GM23338 (cell line): Measurements from ENCODE around the gene SIGLEC7. TPM values are rescaled to one million over a fixed set of nuclear protein-coding genes. Genes with fewer than 3 reads are reported as not detected.

ENCODE experiments used
- ATAC-seq: fragments of 200-7000 bp; cut with Tn5 transposase; 3 replicates; pipeline ENCODE4 v1.9.1; 2020
- DNase-seq: peaks from one replicate; pipeline ENCODE4 v3.0.0-alpha.2; 2015; ENCODE audit warnings: low spot score
- H2AFZ ChIP-seq: fragments of 200-600 bp; sonication (generic); 2 replicates; pipeline ENCODE4 v1.8.0; 2016; ENCODE audit warnings: antibody characterized with exemption, mild to moderate bottlenecking, moderate library complexity
- H3F3A ChIP-seq: fragments of 200-600 bp; sonication (generic); replicated peaks from 2 replicates; pipeline ENCODE4 v1.8.0; 2017; ENCODE audit warnings: antibody characterized with exemption, mixed run types, low read depth
- H3K27ac ChIP-seq: fragments of 200-600 bp; sonication (generic); 2 replicates; pipeline ENCODE4 v1.6.1; 2016; ENCODE audit warnings: low read depth
- H3K27me3 ChIP-seq: fragments of 200-600 bp; sonication (generic); 2 replicates; pipeline ENCODE4 v1.8.0; 2016; ENCODE audit warnings: mild to moderate bottlenecking, mixed run types, moderate library complexity; ENCODE audit not compliant: insufficient read depth
- H3K36me3 ChIP-seq: fragments of 200-600 bp; sonication (generic); 2 replicates; pipeline ENCODE4 v1.8.0; 2016; ENCODE audit warnings: mild to moderate bottlenecking; ENCODE audit not compliant: insufficient read depth
- H3K4me1 ChIP-seq: fragments of 200-600 bp; sonication (generic); 2 replicates; pipeline ENCODE4 v1.8.0; 2016; ENCODE audit warnings: mild to moderate bottlenecking, moderate library complexity; ENCODE audit not compliant: insufficient read depth
- H3K4me2 ChIP-seq: fragments of 200-600 bp; sonication (generic); 2 replicates; pipeline ENCODE4 v1.7.1; 2017; ENCODE audit warnings: mixed run types
- H3K4me3 ChIP-seq: fragments of 200-600 bp; sonication (generic); 2 replicates; pipeline ENCODE4 v1.6.1; 2016; ENCODE audit warnings: mixed run types
- H3K79me2 ChIP-seq: fragments of 200-600 bp; sonication (generic); replicated peaks from 2 replicates; pipeline ENCODE4 v1.8.0; 2017; ENCODE audit warnings: mild to moderate bottlenecking; ENCODE audit not compliant: insufficient read depth
- H3K9me2 ChIP-seq: fragments of 200-600 bp; sonication (generic); 2 replicates; pipeline ENCODE4 v1.8.0; 2017; ENCODE audit not compliant: insufficient read depth
- H4K20me1 ChIP-seq: fragments of 200-600 bp; sonication (generic); replicated peaks from 2 replicates; pipeline ENCODE4 v1.8.0; 2017; ENCODE audit warnings: mild to moderate bottlenecking; ENCODE audit not compliant: insufficient read depth
- H3K27ac Mint-ChIP-seq: 2 replicates; pipeline ENCODE4 v1.8.0; 2020; ENCODE audit warnings: inconsistent platforms, mild to moderate bottlenecking, moderate library complexity, mixed read lengths
- H3K27me3 Mint-ChIP-seq: 3 replicates; pipeline ENCODE4 v1.8.0; 2022; ENCODE audit warnings: low read depth, mild to moderate bottlenecking, moderate library complexity, mixed read lengths, inconsistent platforms; ENCODE audit not compliant: insufficient read depth, poor library complexity
- H3K36me3 Mint-ChIP-seq: 3 replicates; pipeline ENCODE4 v1.8.0; 2021; ENCODE audit warnings: low read depth, mild to moderate bottlenecking, inconsistent platforms, moderate library complexity, mixed read lengths
- H3K4me1 Mint-ChIP-seq: 3 replicates; pipeline ENCODE4 v1.8.0; 2020; ENCODE audit warnings: mild to moderate bottlenecking, inconsistent platforms, mixed read lengths
- H3K4me3 Mint-ChIP-seq: 3 replicates; pipeline ENCODE4 v1.8.0; 2021; ENCODE audit warnings: moderate library complexity, mild to moderate bottlenecking, inconsistent platforms, mixed read lengths
- H3K9me3 Mint-ChIP-seq: 3 replicates; pipeline ENCODE4 v1.8.0; 2020; ENCODE audit warnings: moderate library complexity, mild to moderate bottlenecking, inconsistent platforms, mixed read lengths
- CREB1 ChIP-seq: fragments of 250-450 bp; sonication (Bioruptor Pico); IDR thresholded peaks from 2 replicates; pipeline ENCODE4 v1.5.0; 2020; ENCODE audit warnings: low read depth, mild to moderate bottlenecking, moderate library complexity
- POLR2AphosphoS5 ChIP-seq: IDR thresholded peaks from 2 replicates; pipeline ENCODE4 v1.6.1; 2016; ENCODE audit warnings: antibody characterized with exemption, low read depth
- REST ChIP-seq: IDR thresholded peaks from one replicate; pipeline ENCODE4 v1.6.1; 2018; ENCODE audit warnings: antibody characterized with exemption; ENCODE audit not compliant: unreplicated experiment
- ZNF331 ChIP-seq: fragments of 250-450 bp; sonication (Bioruptor Pico); IDR thresholded peaks from 2 replicates; pipeline ENCODE4 v1.5.0; 2020; ENCODE audit warnings: low read depth, mild to moderate bottlenecking, moderate library complexity
- polyA plus RNA-seq: library from polyadenylated mRNA; unstranded; fragments of >200 nt; fragmentation: Nextera tagmentation; extraction: Ambion mirVana; gene quantifications from 2 replicates; pipeline ENCODE4 v1.2.1, GENCODE V29; 2016
- total RNA-seq: library from RNA; depleted of rRNA; stranded (reverse); fragments of >200 nt; shearing (Covaris generic); gene quantifications from 2 replicates; pipeline ENCODE4 v1.2.3, GENCODE V29; 2014
- TF ChIP-seq, protein P1 (sequence below): IDR thresholded peaks from 2 replicates; pipeline ENCODE4 v1.6.1; 2016; ENCODE audit warnings: antibody characterized with exemption
- TF ChIP-seq, protein P2 (sequence below): fragments of 250-450 bp; sonication (Bioruptor Pico); IDR thresholded peaks from 2 replicates; pipeline ENCODE4 v1.5.0; 2020; ENCODE audit warnings: mild to moderate bottlenecking, moderate library complexity

The SIGLEC7 gene
- total and polyA plus RNA-seq, 2 experiments from 2014 or later: not detected

- H3K4me1 ChIP-seq: peaks cover 8% of the 10 kb centered on the region; the same call in 1 of the 2 replicates
- H3K79me2 ChIP-seq: peaks cover 8% of the 10 kb centered on the region
- no peaks in the 10 kb centered on the region for H3K9me2 ChIP-seq
- H2AFZ ChIP-seq: peak within 1 kb of the TSS; percentile 88
- Mint-ChIP-seq H3K4me3 (peak within 1 kb of the TSS; percentile 98), H3K9me3 (no peaks in the 10 kb centered on the region; the same call in 2 of the 3 replicates), H3K36me3 (peaks cover 9% of the 10 kb centered on the region; the same call in 2 of the 3 replicates), H3K27me3 (peaks cover 13% of the 10 kb centered on the region), H3K4me1 (peaks cover 5% of the 10 kb centered on the region), H3K27ac (peak within 1 kb of the TSS; percentile 93)
- TF ChIP-seq CREB1 (peak; percentile 76), REST (no peak), POLR2AphosphoS5 (peak; percentile 65), ZNF331 (CRISPR knock-in tag) (no peak)
- TF ChIP-seq, protein P1, sequence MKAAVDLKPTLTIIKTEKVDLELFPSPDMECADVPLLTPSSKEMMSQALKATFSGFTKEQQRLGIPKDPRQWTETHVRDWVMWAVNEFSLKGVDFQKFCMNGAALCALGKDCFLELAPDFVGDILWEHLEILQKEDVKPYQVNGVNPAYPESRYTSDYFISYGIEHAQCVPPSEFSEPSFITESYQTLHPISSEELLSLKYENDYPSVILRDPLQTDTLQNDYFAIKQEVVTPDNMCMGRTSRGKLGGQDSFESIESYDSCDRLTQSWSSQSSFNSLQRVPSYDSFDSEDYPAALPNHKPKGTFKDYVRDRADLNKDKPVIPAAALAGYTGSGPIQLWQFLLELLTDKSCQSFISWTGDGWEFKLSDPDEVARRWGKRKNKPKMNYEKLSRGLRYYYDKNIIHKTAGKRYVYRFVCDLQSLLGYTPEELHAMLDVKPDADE: peak; percentile 99
- TF ChIP-seq, protein P2, sequence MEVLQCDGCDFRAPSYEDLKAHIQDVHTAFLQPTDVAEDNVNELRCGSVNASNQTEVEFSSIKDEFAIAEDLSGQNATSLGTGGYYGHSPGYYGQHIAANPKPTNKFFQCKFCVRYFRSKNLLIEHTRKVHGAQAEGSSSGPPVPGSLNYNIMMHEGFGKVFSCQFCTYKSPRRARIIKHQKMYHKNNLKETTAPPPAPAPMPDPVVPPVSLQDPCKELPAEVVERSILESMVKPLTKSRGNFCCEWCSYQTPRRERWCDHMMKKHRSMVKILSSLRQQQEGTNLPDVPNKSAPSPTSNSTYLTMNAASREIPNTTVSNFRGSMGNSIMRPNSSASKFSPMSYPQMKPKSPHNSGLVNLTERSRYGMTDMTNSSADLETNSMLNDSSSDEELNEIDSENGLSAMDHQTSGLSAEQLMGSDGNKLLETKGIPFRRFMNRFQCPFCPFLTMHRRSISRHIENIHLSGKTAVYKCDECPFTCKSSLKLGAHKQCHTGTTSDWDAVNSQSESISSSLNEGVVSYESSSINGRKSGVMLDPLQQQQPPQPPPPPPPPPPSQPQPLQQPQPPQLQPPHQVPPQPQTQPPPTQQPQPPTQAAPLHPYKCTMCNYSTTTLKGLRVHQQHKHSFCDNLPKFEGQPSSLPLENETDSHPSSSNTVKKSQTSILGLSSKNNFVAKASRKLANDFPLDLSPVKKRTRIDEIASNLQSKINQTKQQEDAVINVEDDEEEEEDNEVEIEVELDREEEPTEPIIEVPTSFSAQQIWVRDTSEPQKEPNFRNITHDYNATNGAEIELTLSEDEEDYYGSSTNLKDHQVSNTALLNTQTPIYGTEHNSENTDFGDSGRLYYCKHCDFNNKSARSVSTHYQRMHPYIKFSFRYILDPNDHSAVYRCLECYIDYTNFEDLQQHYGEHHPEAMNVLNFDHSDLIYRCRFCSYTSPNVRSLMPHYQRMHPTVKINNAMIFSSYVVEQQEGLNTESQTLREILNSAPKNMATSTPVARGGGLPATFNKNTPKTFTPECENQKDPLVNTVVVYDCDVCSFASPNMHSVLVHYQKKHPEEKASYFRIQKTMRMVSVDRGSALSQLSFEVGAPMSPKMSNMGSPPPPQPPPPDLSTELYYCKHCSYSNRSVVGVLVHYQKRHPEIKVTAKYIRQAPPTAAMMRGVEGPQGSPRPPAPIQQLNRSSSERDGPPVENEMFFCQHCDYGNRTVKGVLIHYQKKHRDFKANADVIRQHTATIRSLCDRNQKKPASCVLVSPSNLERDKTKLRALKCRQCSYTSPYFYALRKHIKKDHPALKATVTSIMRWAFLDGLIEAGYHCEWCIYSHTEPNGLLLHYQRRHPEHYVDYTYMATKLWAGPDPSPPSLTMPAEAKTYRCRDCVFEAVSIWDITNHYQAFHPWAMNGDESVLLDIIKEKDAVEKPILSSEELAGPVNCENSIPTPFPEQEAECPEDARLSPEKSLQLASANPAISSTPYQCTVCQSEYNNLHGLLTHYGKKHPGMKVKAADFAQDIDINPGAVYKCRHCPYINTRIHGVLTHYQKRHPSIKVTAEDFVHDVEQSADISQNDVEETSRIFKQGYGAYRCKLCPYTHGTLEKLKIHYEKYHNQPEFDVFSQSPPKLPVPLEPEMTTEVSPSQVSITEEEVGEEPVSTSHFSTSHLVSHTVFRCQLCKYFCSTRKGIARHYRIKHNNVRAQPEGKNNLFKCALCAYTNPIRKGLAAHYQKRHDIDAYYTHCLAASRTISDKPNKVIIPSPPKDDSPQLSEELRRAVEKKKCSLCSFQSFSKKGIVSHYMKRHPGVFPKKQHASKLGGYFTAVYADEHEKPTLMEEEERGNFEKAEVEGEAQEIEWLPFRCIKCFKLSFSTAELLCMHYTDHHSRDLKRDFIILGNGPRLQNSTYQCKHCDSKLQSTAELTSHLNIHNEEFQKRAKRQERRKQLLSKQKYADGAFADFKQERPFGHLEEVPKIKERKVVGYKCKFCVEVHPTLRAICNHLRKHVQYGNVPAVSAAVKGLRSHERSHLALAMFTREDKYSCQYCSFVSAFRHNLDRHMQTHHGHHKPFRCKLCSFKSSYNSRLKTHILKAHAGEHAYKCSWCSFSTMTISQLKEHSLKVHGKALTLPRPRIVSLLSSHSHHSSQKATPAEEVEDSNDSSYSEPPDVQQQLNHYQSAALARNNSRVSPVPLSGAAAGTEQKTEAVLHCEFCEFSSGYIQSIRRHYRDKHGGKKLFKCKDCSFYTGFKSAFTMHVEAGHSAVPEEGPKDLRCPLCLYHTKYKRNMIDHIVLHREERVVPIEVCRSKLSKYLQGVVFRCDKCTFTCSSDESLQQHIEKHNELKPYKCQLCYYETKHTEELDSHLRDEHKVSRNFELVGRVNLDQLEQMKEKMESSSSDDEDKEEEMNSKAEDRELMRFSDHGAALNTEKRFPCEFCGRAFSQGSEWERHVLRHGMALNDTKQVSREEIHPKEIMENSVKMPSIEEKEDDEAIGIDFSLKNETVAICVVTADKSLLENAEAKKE (CRISPR knock-in tag): no peak
- ATAC-seq (peak; percentile 96), DNase-seq (peak; percentile 99)
- no peaks in the 10 kb centered on the region; the same call in 1 of the 2 replicates for H3K36me3 ChIP-seq
- H4K20me1 ChIP-seq: no peaks in the 10 kb centered on the region; the same call in 1 of the 2 replicates
- H3F3A ChIP-seq: no peaks in the 10 kb centered on the region
- peak within 1 kb of the TSS; percentile 95 for H3K4me2 ChIP-seq
- no peaks in the 10 kb centered on the region for H3K27me3 ChIP-seq
- no peak within 1 kb of the TSS for H3K27ac ChIP-seq
- H3K4me3 ChIP-seq: peak within 1 kb of the TSS; percentile 81
Observed at GRCh38 chr19:51108066-51108804, 33.9 kb upstream of the SIGLEC7 start, which contains the start of gene CTU1. Gene CTU1 (minus strand): TSS chr19:51108409. CDS start chr19:51104569, 3,840 bp downstream.
